Measurements from ENCODE around the gene DEGS2. TPM values are rescaled to one million over a fixed set of nuclear protein-coding genes. Genes with fewer than 3 reads are reported as not detected.

Gene DEGS2
- total RNA-seq, 1 experiment from 2014 or later: not detected

- no peaks in the 10 kb centered on the region for H3K4me1 ChIP-seq (ENCODE audit: insufficient read depth, low read length, poor library complexity, severe bottlenecking)
- no peak overlapping the region for H3K27ac ChIP-seq (ENCODE audit: low read depth, low read length, poor library complexity, severe bottlenecking)
- no peak overlapping the region for H3K4me3 ChIP-seq (ENCODE audit: low read depth, low read length, poor library complexity, severe bottlenecking)
- no peaks in the 10 kb centered on the region for H3K36me3 ChIP-seq (ENCODE audit: insufficient read depth, low read length, poor library complexity, severe bottlenecking)
- H3K9me3 ChIP-seq (ENCODE audit: low read depth, low read length, poor library complexity, severe bottlenecking): no peaks in the 10 kb centered on the region
- H3K27me3 ChIP-seq (replicated peaks; ENCODE audit: insufficient read depth, low read depth, low read length, poor library complexity): no peaks in the 10 kb centered on the region
- POLR2A ChIA-PET (ENCODE audit: low non-redundant PET): no interaction called here
- no peak for DNase-seq (ENCODE audit: low spot score)
- TF ChIP-seq, protein P1, sequence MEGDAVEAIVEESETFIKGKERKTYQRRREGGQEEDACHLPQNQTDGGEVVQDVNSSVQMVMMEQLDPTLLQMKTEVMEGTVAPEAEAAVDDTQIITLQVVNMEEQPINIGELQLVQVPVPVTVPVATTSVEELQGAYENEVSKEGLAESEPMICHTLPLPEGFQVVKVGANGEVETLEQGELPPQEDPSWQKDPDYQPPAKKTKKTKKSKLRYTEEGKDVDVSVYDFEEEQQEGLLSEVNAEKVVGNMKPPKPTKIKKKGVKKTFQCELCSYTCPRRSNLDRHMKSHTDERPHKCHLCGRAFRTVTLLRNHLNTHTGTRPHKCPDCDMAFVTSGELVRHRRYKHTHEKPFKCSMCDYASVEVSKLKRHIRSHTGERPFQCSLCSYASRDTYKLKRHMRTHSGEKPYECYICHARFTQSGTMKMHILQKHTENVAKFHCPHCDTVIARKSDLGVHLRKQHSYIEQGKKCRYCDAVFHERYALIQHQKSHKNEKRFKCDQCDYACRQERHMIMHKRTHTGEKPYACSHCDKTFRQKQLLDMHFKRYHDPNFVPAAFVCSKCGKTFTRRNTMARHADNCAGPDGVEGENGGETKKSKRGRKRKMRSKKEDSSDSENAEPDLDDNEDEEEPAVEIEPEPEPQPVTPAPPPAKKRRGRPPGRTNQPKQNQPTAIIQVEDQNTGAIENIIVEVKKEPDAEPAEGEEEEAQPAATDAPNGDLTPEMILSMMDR (conservative IDR thresholded peaks at IDR 0.05; ENCODE audit: low read depth, low read length): no peak
- no peak for TF ChIP-seq EZH2 (IDR thresholded peaks at IDR 0.05; ENCODE audit: borderline replicate concordance, low read depth, low read length, poor library complexity, severe bottlenecking)
- CTCF ChIA-PET: no interaction called here
- intact Hi-C loops (cut with micrococcal nuclease; ENCODE audit: unreplicated experiment): no loop called here
- BruUV-seq (replicated peaks): no TSS peak
Measured at GRCh38 chr14:100098171-100098570, 61.3 kb downstream of the DEGS2 start.

DNA sequence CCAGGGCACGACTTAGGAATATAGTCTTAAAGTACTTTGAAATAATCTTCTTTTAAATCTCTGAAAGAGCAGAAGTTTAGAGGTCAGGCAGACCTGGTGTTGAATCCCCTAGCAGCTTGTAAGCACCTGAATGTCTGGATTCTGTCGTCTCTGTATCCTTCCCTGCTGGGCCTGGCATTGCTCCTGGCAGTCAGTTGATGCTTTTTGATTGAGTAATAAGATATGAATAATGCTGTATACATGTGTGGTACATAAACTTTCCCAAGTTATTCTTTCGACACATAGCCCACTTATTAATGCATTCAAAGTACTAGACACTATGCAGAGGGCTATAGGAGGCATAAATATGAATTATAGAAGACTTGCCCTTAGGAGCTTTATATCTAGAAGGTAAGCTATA lies 62.8 kb downstream of the DEGS2 start:
- TF ChIP-seq, protein P1 (conservative IDR thresholded peaks at IDR 0.05; ENCODE audit: low read depth, low read length): no peak
- no peak for TF ChIP-seq EZH2 (IDR thresholded peaks at IDR 0.05; ENCODE audit: borderline replicate concordance, low read depth, low read length, poor library complexity, severe bottlenecking)
- Histone ChIP-seq H3K4me1 (ENCODE audit: insufficient read depth, low read length, poor library complexity, severe bottlenecking) (no peaks in the 10 kb centered on the region), H3K27ac (ENCODE audit: low read depth, low read length, poor library complexity, severe bottlenecking) (no peak overlapping the region), H3K27me3 (replicated peaks; ENCODE audit: insufficient read depth, low read depth, low read length, poor library complexity) (no peaks in the 10 kb centered on the region), H3K9me3 (ENCODE audit: low read depth, low read length, poor library complexity, severe bottlenecking) (no peaks in the 10 kb centered on the region), H3K4me3 (ENCODE audit: low read depth, low read length, poor library complexity, severe bottlenecking) (no peak overlapping the region), H3K36me3 (ENCODE audit: insufficient read depth, low read length, poor library complexity, severe bottlenecking) (no peaks in the 10 kb centered on the region)
- CTCF ChIA-PET: no interaction called here
- intact Hi-C loops (cut with micrococcal nuclease; ENCODE audit: unreplicated experiment): no loop called here
- no peak for DNase-seq (ENCODE audit: low spot score)
- POLR2A ChIA-PET (ENCODE audit: low non-redundant PET): no interaction called here
- no TSS peak for BruUV-seq (replicated peaks)

Small RNAs within 50 kb of the gene (microRNA-seq; reads per million reads assigned to microRNA genes)
- 20.5 reads per million, percentile 43 among the genes with 10 or more reads in this experiment for gene MIR151B
- gene MIR342: 4,022 reads per million, percentile 91 among the genes with 10 or more reads in this experiment

Other genes starting within 250 kb of the DEGS2 start
- 82.9 and 112 TPM in 2 replicates for gene EVL, start 94.2 kb downstream of the DEGS2 start, total RNA-seq (2021)
- gene YY1, start 79.5 kb upstream of the DEGS2 start, total RNA-seq (2021): 89.3 and 97.0 TPM in 2 replicates
- 49.3 and 70.1 TPM in 2 replicates for gene SLC25A29, start 146.8 kb upstream of the DEGS2 start, total RNA-seq (2021)
- not detected in 2 replicates for gene SLC25A47, start 163.7 kb upstream of the DEGS2 start, total RNA-seq (2021)
- gene WDR25, start 216.8 kb upstream of the DEGS2 start, total RNA-seq (2021): 8.7 and 9.4 TPM in 2 replicates

Measured in A673 (cell line).